Cardiac muscle cell (in vitro differentiated cells and primary cell): ENCODE data around the gene OCEL1. TPM values are rescaled to one million over a fixed set of nuclear protein-coding genes. Genes with fewer than 3 reads are reported as not detected.

Source experiments
- DNase-seq, 2 donors: peaks; one replicate each; pipeline versions ENCODE4 v3.0.0 to v3.0.0-alpha.2; 2010 to 2017; ENCODE audit warnings: low read depth in 1 of 2, low spot score in 1 of 2
- H3K27ac ChIP-seq: fragments of 200-600 bp; sonication (generic); 2 replicates; pipeline ENCODE4 v1.5.1; 2016
- H3K27me3 ChIP-seq: fragments of 200-600 bp; sonication (generic); 2 replicates; pipeline ENCODE4 v1.6.0; 2016; ENCODE audit warnings: control low read depth
- H3K36me3 ChIP-seq: fragments of 200-600 bp; sonication (generic); 2 replicates; pipeline ENCODE4 v1.5.1; 2016; ENCODE audit warnings: control low read depth
- H3K4me1 ChIP-seq: fragments of 200-600 bp; sonication (generic); 2 replicates; pipeline ENCODE4 v1.8.1; 2017; ENCODE audit warnings: low read depth, mild to moderate bottlenecking, mixed run types
- H3K4me3 ChIP-seq: fragments of 200-600 bp; sonication (generic); 2 replicates; pipeline ENCODE4 v1.5.1; 2016; ENCODE audit warnings: mild to moderate bottlenecking
- H3K9me3 ChIP-seq: fragments of 200-600 bp; sonication (generic); 2 replicates; pipeline ENCODE4 v1.5.1; 2017; ENCODE audit warnings: low read depth, mild to moderate bottlenecking, control low read depth
- polyA plus RNA-seq: library from polyadenylated mRNA; unstranded; fragments of >200 nt; fragmentation: Nextera tagmentation; extraction: Ambion mirVana; gene quantifications from 2 replicates; pipeline ENCODE4 v1.2.1, GENCODE V29; 2016
- total RNA-seq: library from RNA; depleted of rRNA; stranded (reverse); fragments of >200 nt; gene quantifications from 2 replicates; pipeline ENCODE4 v1.2.3, GENCODE V29; 2016
- TF ChIP-seq, protein P1 (sequence below): IDR thresholded peaks from 2 replicates; pipeline ENCODE4 v1.5.1; 2012; ENCODE audit warnings: low read depth, mild to moderate bottlenecking, low read length

OCEL1 gene
- total and polyA plus RNA-seq, 2 experiments from 2014 or later: 14.5 to 31.3 TPM

DNA sequence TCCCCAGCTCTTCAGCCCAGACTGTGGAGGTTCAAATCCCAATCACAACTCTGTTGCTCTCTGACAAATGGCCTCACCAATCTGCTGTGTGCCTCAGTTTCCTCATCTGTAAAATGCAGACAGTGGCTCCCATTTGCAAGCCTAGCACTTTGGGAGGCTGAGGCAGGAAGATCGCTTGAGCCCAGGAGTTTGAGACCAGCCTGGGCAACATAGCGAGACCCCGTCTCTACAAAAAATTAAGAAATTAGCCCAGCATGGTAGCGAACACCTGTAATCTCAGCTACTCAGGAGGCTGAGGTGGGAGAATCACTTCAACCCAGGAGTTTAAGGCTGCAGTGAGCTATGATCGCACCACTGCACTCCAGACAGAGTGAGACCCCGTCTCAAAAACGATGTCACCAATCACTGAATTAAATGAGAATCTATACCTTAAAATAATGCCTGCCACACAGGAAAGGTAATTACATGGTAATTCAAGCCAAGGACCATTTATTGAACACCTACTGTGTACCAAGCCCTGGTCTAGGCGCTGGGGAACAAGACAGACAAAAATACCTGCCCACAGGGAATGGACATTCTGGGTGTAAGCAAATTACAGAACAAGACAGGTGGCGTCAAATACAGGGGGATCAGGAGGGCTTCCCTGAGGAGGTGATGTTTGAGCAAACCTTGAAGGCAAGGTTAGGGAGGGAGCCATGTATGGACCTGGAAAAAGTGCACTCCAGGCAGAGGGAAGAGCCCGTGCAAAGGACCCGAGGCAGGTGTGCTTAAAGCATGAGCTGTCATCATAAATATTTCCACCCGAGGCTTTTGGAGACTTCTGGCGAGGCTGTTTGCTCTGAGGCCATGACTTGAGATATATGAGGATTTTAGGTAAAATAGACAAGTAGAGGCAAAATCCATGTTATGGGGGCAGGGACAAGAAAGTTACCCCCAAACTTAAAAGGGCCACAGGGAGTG, 12.0 kb downstream of the OCEL1 start:
- no peaks in the 10 kb centered on the region for H3K27me3 ChIP-seq
- peaks cover 13% of the 10 kb centered on the region for H3K4me1 ChIP-seq
- no peak overlapping the region for H3K27ac ChIP-seq
- no peaks in the 10 kb centered on the region for H3K9me3 ChIP-seq
- no peak overlapping the region for H3K4me3 ChIP-seq
- DNase-seq: no peak
- H3K36me3 ChIP-seq: peaks cover 13% of the 10 kb centered on the region
- TF ChIP-seq, protein P1, sequence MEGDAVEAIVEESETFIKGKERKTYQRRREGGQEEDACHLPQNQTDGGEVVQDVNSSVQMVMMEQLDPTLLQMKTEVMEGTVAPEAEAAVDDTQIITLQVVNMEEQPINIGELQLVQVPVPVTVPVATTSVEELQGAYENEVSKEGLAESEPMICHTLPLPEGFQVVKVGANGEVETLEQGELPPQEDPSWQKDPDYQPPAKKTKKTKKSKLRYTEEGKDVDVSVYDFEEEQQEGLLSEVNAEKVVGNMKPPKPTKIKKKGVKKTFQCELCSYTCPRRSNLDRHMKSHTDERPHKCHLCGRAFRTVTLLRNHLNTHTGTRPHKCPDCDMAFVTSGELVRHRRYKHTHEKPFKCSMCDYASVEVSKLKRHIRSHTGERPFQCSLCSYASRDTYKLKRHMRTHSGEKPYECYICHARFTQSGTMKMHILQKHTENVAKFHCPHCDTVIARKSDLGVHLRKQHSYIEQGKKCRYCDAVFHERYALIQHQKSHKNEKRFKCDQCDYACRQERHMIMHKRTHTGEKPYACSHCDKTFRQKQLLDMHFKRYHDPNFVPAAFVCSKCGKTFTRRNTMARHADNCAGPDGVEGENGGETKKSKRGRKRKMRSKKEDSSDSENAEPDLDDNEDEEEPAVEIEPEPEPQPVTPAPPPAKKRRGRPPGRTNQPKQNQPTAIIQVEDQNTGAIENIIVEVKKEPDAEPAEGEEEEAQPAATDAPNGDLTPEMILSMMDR: no peak

DNA sequence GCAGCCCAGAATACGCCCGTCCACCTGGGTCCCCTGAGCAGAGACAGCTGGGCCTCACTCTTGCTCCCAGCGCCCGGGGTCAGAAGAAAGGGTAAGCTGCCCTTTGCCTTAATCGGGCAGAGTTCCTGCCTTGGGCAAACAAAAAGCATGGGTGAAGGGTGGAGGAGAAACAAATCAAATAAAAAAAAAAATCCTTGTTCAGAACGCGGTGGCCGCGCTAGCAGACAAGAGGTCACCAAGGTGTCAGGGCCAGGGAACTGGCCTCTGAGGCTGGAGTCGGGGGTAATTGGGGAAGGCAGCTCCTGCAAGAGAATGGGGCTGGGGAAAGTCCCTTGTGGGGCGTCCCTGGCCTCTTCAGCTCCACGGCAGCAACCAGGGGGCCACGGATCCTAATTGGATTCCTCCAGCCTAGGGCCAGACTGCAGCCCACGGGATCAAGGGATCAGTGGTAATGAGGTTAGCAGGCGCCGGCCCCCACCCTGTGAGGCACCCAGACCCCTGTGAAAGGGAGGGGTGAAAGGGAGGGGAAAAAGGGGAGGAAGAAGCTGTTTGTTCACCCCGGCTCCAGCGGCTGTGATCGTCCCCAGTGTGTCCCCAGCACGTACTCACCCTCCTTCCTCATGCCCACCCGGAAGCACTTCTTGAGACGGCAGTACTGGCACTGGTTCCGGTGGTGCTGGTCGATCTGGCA, 14.2 kb downstream of the OCEL1 start:
- H3K36me3 ChIP-seq: peaks cover 9% of the 10 kb centered on the region
- H3K4me3 ChIP-seq: no peak overlapping the region
- H3K27me3 ChIP-seq: no peaks in the 10 kb centered on the region
- H3K4me1 ChIP-seq: peaks cover 16% of the 10 kb centered on the region
- H3K9me3 ChIP-seq: no peaks in the 10 kb centered on the region
- TF ChIP-seq, protein P1: no peak
- no peak for DNase-seq
- no peak overlapping the region for H3K27ac ChIP-seq

DNA sequence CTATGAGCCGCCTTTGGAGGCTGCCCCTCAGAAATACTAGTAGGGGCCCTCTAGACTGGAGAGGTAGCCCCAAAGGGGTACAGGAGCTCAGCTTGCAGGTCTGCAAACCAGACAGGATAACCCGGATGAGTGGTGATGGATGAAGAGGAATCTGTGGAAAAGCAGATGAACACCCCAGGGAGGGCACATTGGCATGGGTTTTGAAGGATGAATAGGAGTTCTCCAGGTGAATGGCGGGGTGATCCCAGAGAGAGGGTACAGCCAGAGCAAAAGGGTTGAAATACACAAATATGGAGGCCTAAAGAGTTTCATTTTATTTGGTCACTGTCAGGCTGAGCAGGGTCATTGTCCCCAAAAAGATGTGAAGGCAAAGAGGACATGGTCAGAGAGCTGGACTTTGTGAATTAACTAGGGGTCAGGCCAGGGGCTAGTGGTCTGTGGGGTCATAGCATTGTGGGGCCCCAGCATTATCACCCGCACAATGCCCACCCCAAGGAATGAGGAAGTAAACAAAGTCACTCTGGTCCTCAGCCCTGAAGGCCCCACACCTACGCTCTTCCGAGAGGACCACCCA, 14.9 kb downstream of the OCEL1 start:
- no peak for DNase-seq

DNA sequence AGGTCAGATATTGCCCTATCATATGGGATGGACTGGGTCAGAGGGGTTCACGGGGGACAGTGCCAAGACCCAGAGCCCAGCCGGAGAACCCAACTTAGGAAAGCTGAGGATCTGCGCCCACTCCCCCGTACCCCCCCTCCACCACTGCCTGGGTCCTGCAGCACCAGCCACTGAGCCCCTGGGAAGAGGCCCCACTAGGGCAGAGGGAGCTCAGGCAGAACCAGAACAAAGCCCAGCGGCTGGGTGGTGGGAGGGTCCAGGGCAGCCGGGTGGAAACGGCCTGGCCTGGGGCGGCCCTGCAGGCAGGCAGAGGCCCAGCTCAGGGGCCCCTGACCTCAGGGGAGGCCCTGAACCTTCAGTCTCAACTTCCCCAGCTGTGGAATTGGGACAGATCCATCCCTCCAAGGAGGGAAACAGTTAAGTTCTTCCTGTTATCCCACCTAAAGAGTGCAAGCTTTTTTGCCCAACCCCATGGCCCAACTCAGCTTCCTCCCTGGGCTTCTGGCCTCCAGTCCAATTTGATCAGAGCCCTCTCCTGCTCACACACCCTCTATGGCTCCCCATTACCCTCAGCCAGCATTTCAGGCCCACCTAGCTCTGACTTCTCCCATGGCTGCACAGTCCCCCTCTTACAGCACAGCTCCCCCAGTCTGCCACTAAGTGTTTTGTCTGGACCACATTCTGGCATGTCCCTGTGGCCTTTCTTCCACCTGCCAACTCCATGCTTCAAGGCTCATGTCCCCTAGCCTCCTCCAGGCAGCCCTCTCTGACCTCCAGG, 16.6 kb downstream of the OCEL1 start:
- Histone ChIP-seq H3K27me3 (no peaks in the 10 kb centered on the region), H3K27ac (no peak overlapping the region), H3K9me3 (no peaks in the 10 kb centered on the region), H3K4me1 (peaks cover 18% of the 10 kb centered on the region), H3K36me3 (peaks cover 9% of the 10 kb centered on the region), H3K4me3 (no peak overlapping the region)
- TF ChIP-seq, protein P1: no peak
- no peak for DNase-seq

More for the DNA sequence above, 14.9 kb downstream of the OCEL1 start:
- no peak overlapping the region for H3K4me3 ChIP-seq
- H3K9me3 ChIP-seq: no peaks in the 10 kb centered on the region
- no peaks in the 10 kb centered on the region for H3K27me3 ChIP-seq
- H3K4me1 ChIP-seq: peaks cover 13% of the 10 kb centered on the region
- peaks cover 9% of the 10 kb centered on the region for H3K36me3 ChIP-seq
- no peak overlapping the region for H3K27ac ChIP-seq
- TF ChIP-seq, protein P1: no peak
